ENCODE measurements around the gene LMO7.

The LMO7 gene

GRCh38 chr13:75861786-75862185 lies 225.7 kb downstream of the LMO7 start:
- DNase-seq, result no peak

GRCh38 chr13:75864718-75865117 lies 228.6 kb downstream of the LMO7 start:
- no peak for DNase-seq

DNA sequence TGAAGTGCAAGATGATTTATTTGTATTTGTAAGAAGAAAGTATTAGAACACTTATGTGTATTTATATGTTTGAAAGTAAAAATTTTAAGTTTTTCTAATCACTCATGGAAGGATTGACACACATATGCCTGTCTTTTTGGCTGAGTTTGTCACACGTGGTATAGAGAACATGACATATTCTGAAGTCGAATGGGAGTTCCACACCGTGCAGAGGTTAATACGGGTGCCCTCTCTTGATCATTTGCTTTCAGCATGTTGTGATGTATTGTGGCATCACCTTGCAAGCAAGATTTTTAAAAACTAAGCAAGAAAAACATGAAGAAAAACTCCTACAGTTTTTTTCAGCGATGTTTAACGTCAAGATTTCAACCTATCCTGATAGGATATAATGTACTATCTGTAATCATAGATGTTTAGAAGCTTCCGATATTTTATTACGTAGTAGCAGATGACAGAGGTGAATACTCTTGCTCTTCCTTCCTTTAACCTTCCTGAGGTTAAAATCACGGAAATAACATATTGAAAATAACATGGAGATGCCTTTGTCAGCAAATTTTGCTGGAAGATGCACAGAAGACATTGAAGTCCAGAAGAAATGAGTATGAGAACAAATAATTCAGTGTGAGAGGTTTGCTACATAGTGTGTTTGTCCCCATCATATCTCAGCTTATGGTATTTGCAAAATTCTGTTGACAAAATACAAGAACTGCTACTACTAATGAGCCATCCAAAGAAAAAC lies 231.4 kb downstream of the LMO7 start:
- DNase-seq, result no peak

DNA sequence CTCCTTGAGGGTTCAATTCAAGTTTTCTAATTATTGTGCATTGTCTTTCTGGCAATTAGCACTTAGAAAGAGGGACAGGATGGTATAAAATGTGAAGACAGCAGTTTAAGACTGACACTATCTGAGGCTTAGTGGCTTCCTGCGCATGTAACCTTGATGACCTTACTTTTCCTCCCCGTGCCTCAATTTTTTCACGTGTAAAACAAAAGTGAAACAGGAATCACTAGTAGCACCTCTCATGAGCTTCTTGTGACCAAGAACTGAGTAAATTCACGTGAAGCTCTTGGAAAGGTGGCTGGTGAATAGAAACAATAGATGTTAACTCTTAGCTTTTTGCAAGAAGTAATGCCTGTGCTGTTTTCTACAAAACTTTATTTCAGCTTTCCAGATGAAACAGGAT lies 233.9 kb downstream of the LMO7 start:
- DNase-seq, result peak; percentile 9

DNA sequence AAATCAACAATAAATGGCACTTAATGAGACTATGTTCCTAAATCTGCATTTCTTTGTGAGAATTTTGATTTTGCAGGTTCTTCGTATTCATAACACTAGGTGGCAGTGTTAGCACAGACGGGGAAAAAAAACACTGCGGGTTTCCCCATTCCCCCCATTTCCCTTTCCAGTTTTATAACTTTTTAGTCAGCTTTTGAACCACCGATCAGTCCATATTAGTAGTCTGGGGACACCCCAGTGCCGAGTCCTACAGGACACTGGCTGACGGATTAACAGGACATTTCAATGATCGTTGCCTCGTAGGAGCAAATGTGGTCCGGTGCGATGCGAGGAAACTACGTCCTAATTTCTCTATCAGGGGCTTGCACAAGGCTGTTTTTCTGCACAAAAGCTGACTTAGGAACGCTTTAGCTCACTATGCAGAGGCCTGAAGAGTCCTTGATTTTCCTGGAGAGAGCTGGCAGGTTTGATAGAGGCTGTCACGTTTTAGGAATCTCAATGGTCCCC lies 234.3 kb downstream of the LMO7 start:
- peak; percentile 38 for DNase-seq

- peak; percentile 19 for DNase-seq
Measured at GRCh38 chr13:75871059-75871458, 234.9 kb downstream of the LMO7 start.

GRCh38 chr13:75872980-75873379 lies 236.8 kb downstream of the LMO7 start:
- no peak for DNase-seq

DNA sequence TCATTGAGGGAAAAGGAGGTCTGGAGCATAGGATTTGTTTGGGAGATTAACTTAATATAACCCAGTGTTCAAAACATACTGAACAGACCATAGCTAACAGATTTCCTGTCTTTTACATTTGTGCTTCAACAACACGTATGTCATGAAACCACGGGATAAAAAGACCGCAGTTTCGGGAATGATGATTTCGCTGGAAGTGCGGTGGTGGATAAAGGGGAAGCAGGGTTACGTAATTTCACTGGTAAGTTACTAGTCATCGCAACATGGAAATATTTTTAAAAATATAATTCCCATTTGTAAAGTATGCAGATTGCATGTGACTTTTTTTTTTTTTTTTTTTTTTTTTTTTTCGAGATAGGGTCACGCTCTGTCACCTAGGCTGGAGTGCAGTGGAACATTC lies 237.4 kb downstream of the LMO7 start:
- DNase-seq, result no peak

DNA sequence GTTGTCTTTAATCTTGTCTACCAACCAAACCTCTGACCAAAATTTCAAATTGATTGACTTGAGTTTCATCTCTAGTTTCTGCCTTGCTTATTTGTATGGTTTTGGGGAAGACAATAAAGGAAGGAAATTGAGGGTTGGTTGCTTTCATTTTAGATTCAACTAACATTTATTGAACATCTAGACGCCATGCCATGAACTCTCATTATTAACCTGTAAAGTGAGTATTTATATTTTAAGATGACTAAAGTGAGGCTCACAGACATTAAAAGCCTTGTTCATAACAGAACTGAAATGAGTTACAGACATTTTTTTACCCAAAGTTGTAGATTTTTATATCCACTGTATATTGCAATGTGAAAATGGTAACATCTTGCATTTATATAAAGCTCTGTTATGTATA lies 239.3 kb downstream of the LMO7 start:
- no peak for DNase-seq

DNA sequence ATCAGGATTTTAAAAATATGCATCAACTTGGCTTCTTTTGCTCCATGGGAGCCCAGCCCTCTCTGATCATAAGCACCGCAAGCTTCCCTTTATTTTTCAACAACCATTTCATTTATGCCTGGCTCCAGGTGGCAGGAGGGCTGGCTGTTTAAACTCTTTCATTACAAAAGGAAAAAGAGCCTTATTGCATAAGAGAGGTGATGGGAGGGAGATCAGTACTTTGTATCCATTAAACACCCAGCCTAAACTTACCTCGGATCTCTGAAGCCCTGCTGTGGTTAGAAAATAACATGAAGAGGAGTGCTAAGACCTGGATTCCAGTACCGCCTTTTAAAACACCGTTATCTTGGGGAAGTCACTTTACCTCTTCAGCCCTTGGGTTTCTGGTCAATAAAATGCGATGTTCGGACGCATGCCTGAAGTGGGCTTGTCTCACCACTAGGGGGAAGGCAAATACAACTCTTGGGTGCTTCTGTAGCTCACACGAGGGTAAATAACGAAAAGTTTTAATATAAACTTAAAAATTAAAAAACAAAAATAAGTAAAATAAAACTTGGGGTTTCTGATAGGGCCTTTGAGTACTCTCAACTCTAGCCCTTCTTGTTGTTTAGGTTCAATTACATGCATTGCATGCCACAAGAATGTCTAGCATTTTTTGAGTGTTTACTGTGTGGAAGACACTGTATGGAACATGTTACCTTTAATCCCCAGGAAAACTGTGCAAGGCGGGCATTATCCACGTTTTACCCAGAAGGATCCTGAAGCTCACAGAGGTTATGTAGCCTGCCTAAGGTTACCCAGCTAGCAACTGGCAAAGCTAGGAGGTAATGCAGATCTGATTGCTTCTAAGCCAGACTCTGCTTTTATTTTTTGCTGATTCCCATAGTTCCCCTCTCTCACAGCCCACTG lies 240.3 kb downstream of the LMO7 start:
- DNase-seq, result peak; percentile 59

GRCh38 chr13:75877071-75877470 lies 240.9 kb downstream of the LMO7 start:
- DNase-seq, result no peak

DNA sequence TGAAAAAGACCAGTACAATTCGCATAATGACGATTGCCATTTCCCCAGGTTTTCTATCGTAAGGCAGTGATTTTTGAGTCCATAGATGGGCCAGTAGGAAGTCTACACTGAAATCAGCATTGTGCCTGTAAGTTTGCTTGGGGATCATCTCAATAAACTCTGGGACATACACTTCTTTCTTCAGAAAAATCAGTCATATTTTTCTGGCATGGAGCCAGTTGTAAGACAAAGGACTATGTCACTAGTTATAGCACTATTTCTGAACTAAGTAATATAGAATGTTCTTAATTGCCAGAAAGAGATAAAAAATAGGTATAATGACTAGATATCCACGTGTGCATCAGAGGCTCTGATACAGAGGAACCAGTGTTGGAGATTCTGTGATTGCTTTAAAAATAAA lies 243.5 kb downstream of the LMO7 start:
- no peak for DNase-seq

- DNase-seq, result no peak
Measured at GRCh38 chr13:75881109-75881775, 245.1 kb downstream of the LMO7 start.

DNA sequence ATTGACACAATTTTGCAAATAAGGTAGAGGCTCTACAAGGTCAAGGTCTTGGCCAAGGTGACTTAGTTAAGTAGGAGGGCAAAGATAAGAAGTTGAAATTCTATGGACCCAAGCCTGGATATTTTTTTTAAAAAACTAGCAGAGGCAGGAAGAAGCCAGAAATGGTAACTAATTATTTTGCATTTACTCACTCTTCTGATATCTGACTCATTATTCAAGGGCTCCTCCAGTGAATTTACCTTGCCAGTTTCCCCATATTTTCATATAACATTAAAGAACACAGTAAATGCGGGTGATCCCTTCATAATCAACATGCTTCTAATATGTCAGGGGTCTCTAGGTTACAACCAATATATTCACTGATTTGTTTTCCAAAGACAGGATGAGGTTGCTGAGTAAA lies 246.1 kb downstream of the LMO7 start:
- no peak for DNase-seq

GRCh38 chr13:75889427-75889826 lies 253.3 kb downstream of the LMO7 start:
- DNase-seq, result no peak

GRCh38 chr13:75895168-75895567 lies 259.0 kb downstream of the LMO7 start:
- DNase-seq, result no peak

GRCh38 chr13:75896271-75896670 lies 260.1 kb downstream of the LMO7 start:
- no peak for DNase-seq

DNA sequence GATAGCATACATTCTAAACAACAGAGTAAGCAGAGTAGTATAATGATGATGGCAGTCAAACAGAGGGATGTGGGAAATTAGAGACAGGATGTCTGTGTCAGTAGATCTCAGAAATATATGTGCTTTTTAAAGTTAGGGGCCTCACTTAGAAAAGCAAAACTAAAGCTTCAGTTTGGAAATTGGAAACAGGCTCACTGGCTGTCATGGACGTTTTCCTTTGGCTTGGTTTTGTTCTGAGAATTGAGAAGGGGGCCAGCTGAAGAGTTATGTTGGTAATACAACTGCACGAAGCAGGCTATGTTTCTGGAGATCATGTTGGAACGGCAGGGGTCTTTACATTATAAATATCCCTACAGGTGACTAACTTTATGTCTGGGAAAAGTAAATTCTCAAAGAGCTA lies 261.3 kb downstream of the LMO7 start:
- no peak for DNase-seq

DNA sequence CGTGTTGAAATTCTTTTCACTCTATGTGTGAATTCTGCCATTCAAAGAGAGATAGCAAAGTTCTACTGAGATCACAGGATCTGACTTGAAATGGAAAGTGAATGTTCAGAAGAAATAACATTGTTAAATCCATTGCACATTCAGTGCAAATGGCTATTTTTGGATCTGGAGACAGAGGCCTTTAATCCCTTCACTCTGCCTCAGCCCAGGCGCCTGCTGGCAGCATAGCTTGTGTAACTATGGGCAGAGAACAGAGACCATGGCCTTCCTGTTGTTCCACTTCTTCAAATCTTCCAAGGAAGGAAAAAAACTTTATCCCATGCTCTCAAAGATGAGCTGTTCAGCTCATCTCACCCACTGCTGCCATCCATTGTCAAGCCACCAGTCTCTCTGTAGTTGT lies 265.4 kb downstream of the LMO7 start:
- no peak for DNase-seq

GRCh38 chr13:75902166-75903104 lies 266.3 kb downstream of the LMO7 start:
- peak; percentile 64 for DNase-seq

DNA sequence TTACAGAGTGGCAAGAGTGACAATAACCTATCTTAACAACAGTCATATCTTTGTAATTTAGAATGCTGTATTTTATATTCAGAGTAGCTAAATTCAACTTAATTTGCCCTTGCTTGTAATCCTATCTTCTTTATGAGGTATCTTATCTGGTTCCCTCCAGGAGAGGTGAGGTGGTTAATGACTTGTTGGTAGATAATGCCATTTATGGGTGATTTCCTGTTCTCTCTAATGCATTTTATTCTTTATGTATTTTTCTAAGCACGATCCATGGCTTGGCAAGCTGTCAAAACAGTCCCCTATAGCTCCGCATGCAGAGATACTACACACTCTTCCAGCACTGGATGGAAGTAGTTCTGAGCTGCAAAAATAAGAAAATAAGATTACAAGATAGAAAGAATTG lies 267.9 kb downstream of the LMO7 start:
- no peak for DNase-seq

DNA sequence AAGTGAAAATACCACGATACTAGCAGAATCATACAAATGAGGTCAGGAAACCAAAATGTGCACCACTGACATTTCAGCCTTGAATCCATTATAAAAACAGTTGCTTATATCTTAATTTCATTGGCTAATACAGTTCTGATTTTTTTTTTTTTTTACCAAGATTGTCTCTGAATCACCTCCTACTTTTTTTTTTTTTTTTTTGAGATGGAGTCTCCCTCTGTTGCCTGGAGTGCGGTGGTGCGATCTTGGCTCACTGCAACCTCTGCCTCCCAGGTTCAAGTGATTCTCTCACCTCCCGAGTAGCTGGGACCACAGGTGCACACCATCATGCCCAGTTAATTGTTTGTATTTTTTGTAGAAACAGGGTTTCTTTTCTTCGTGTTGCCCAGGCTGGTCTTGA lies 270.2 kb downstream of the LMO7 start:
- DNase-seq, result no peak

Measured in DMS53 (cell line).